Spinal cord (tissue), 10 donors: ENCODE results near the gene PI4KA. TPM values are rescaled to one million over a fixed set of nuclear protein-coding genes. Genes with fewer than 3 reads are reported as not detected.

Experiments used
- DNase-seq, 6 donors: peaks; one replicate each; pipeline versions ENCODE4 v3.0.0 to v3.0.0-alpha.2; 2013 to 2015; ENCODE audit warnings: low spot score in 6 of 6, low read depth in 4 of 6
- H3K27ac ChIP-seq: one replicate; pipeline ENCODE4 v1.5.1; 2013; ENCODE audit warnings: low read depth, low read length, control low read depth
- H3K27me3 ChIP-seq: one replicate; pipeline ENCODE4 v1.6.1; 2013; ENCODE audit warnings: low read length; ENCODE audit not compliant: control insufficient read depth, insufficient read depth
- H3K36me3 ChIP-seq: one replicate; pipeline ENCODE4 v1.6.1; 2013; ENCODE audit warnings: low read length; ENCODE audit not compliant: control insufficient read depth, insufficient read depth
- H3K4me1 ChIP-seq: one replicate; pipeline ENCODE4 v1.6.1; 2013; ENCODE audit warnings: low read length; ENCODE audit not compliant: control insufficient read depth, insufficient read depth
- H3K4me3 ChIP-seq: one replicate; pipeline ENCODE4 v1.5.1; 2013; ENCODE audit warnings: low read depth, low read length, control low read depth
- H3K9me3 ChIP-seq: one replicate; pipeline ENCODE4 v1.6.1; 2013; ENCODE audit warnings: low read length; ENCODE audit not compliant: control insufficient read depth, insufficient read depth
- WGBS: methylation state at CpG from one replicate; pipeline ENCODE4 v1.1.5; 2013; ENCODE audit warnings: missing lambda C conversion rate; ENCODE audit not compliant: insufficient coverage; 5-methylcytosine and 5-hydroxymethylcytosine counted together
- polyA plus RNA-seq, 2 donors: library from polyadenylated mRNA; unstranded; fragments of 120-200 nt; gene quantifications; one replicate each; pipeline ENCODE4 v1.2.1, GENCODE V29; 2013; ENCODE audit not compliant: insufficient read length in 2 of 2
- total RNA-seq, 2 donors: library from RNA; depleted of rRNA in 1 of 2; stranded (reverse); fragments of 120-200 nt in 1 of 2; fragments of >200 nt in 1 of 2; gene quantifications; one replicate each; pipeline versions ENCODE4 v1.2.3 to v1.2.4, GENCODE V29; 2013 to 2014
- donor health status: healthy.

Gene PI4KA
- total and polyA plus RNA-seq, 4 donors, result 57.6 to 136 (median 89.5) TPM

DNA sequence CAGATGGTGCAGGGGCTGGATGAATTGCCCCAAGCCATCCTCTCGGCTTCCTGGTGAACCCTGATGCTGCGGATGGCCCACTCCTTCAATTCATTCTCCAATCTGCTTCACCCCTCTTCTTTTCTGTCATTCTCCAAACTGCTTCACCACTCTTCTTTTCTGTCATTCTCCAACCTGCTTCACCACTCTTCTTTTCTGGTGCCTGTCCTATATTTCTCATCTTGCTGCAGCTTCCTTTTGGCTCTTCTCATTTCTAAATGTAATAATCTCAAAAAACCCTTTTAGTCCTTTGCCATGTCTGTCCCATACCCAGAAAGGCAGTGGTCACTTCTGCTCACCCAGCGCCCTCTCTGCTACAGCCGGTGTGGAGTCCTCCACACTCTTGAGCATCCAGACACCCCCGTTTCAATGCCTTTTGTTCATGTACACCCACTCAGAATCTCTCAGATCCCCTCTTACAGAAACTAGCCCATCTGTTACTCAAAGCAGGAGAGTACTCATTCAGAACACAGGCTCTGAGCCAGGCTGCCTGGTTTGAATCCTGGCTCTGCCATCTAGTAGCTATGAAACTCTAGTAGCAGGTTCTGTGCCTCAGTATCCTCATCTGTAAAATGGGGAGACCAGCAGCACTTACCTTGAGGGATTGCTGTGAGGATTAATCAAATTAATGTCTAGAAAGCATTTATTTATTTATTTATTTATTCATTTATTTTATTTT lies 69.8 kb downstream of the PI4KA start:
- H3K27ac ChIP-seq, result no peak overlapping the region
- H3K9me3 ChIP-seq, result no peaks in the 10 kb centered on the region
- DNase-seq, result no peak
- no peaks in the 10 kb centered on the region for H3K27me3 ChIP-seq
- 89% methylated on average over 5 of the region's 5 CpGs for WGBS
- peaks cover 5% of the 10 kb centered on the region for H3K4me1 ChIP-seq
- no peak overlapping the region for H3K4me3 ChIP-seq
- H3K36me3 ChIP-seq, result peaks cover 46% of the 10 kb centered on the region

DNA sequence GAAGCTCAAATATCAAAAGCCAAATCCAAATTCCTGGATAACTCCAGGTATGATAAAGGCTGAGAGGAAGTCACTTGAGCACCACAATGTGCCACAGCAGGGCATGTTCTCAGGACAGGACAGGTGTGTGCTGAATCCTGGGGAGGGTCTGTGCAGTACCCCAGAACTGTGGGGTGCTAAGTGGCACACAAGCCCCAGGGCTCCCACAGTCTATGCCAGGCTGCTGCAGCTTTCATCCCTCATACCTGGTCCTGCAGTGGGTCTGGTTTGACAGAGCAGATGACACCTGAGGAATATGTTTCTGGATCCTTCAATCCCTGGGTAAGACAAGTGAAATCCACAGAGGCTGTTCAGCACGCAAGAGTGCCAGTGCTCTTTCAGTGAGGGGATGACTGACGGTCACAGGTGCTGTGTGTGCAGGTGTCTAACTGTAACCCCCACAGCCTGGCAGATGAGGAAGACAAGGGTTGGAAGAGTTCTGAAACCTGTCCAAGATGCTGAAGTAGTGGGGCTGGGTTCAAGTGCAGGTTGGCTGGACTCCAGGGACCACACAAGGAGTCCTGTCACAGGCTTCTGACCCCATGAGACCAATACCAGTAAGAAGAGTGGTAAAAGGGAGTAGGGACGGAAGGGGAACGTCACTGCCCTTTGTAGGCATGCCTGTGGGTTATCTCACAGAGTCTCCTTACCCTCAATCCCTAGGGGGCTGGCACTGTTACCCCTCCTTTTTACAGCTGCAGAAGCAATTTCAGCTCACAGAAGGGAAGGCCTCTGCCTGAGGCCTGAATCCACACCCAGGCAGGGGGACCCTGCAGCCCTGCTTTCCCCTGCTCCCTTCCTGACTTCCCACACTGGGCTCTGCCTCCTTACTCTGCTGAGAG lies 70.6 kb downstream of the PI4KA start:
- no peak overlapping the region for H3K27ac ChIP-seq
- DNase-seq, result no peak
- H3K4me1 ChIP-seq, result peaks cover 5% of the 10 kb centered on the region
- no peaks in the 10 kb centered on the region for H3K9me3 ChIP-seq
- WGBS, result 93% methylated on average over 2 of the region's 4 CpGs
- H3K27me3 ChIP-seq, result no peaks in the 10 kb centered on the region
- peaks cover 51% of the 10 kb centered on the region for H3K36me3 ChIP-seq
- H3K4me3 ChIP-seq, result no peak overlapping the region

DNA sequence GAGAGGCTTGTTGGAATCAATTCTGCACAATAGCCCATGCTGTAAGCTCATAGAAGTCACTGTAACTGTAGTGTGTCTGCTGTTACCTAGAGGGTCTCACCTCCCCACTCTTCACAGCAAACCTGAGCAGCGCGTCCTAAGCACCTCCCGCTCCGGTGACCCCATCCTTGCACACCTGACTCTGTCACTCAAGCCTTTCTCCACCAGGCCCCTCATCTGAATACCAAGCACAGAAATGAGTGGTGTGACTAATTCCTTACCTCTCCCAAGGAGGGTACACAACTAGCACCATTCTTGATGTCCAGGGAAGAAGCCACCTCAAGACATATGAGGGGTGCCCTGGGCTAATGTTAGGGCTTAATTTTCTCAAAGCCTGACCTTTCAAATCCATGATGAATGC lies 71.4 kb downstream of the PI4KA start:
- no peaks in the 10 kb centered on the region for H3K27me3 ChIP-seq
- no peak for DNase-seq
- no peak overlapping the region for H3K4me3 ChIP-seq
- peaks cover 44% of the 10 kb centered on the region for H3K36me3 ChIP-seq
- WGBS, result 100% methylated on average over 4 of the region's 4 CpGs
- no peaks in the 10 kb centered on the region for H3K4me1 ChIP-seq
- H3K9me3 ChIP-seq, result no peaks in the 10 kb centered on the region
- no peak overlapping the region for H3K27ac ChIP-seq

DNA sequence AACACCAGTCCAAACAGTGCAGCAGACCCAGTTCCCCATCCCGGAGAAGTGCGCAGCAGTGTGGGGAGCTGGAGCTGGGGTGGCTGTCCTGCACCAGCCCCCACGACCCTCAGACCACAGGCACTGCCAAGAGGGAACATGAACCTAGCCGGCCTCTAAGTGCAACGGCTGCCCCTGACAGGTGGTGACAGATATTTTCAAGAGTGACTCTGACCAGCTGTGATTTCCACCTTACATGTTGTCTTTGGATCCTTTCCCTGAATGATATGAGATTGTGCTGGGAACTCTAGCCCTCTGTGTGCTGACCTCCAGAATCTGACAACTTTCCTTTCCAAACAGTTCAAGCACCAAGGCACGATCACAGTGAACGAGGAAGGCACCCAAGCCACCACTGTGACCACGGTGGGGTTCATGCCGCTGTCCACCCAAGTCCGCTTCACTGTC lies 72.1 kb downstream of the PI4KA start:
- H3K27ac ChIP-seq, result no peak overlapping the region
- no peaks in the 10 kb centered on the region for H3K4me1 ChIP-seq
- H3K36me3 ChIP-seq, result peaks cover 37% of the 10 kb centered on the region
- H3K4me3 ChIP-seq, result no peak overlapping the region
- H3K27me3 ChIP-seq, result no peaks in the 10 kb centered on the region
- 92% methylated on average over 8 of the region's 10 CpGs for WGBS
- no peaks in the 10 kb centered on the region for H3K9me3 ChIP-seq
- DNase-seq, result no peak

DNA sequence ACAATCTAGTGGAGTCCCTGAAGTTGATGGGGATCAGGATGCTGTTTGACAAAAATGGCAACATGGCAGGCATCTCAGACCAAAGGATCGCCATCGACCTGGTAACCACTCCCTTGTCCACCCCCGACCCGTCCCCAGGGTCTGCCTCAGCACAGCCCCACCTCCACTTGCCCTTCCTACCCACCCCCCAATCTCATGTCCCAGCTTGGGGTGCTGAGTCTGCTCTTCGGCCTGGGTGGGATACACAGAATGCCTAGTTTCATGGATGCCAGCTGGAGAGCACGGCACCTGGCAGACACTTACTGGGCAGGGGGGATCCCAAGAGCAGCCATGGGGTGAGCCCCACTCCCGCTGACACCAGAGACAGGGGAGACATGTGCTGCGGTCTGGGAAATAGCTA lies 72.6 kb downstream of the PI4KA start:
- no peak overlapping the region for H3K27ac ChIP-seq
- no peak for DNase-seq

DNA sequence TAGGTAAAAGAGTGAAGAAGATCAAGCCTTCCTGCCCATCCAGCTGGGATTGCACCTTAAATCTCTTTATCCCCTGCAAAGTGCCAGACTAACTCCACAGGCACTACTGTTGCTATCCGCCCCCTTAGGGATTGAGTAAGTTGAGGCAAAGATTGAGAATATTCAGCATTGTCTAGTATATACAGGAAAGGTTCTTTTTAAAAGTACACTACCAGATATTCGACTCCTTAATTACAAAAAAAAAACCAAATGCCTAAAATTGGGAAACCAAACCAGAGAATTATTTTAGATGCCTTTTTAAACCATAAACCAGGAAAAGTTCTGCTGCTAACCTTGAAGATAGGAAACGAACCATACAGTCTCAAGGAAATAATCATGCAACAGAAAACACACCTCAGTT lies 73.2 kb downstream of the PI4KA start:
- no CpG with 5 or more reads among the region's 3 CpGs for WGBS
- Histone ChIP-seq H3K4me1 (no peaks in the 10 kb centered on the region), H3K36me3 (peaks cover 32% of the 10 kb centered on the region), H3K27me3 (no peaks in the 10 kb centered on the region), H3K27ac (no peak overlapping the region), H3K4me3 (no peak overlapping the region), H3K9me3 (no peaks in the 10 kb centered on the region)
- no peak for DNase-seq

More for the DNA sequence above, 72.6 kb downstream of the PI4KA start:
- WGBS, result 92% methylated on average over 7 of the region's 8 CpGs
- Histone ChIP-seq H3K9me3 (no peaks in the 10 kb centered on the region), H3K27me3 (no peaks in the 10 kb centered on the region), H3K4me3 (no peak overlapping the region), H3K4me1 (no peaks in the 10 kb centered on the region), H3K36me3 (peaks cover 35% of the 10 kb centered on the region)

DNA sequence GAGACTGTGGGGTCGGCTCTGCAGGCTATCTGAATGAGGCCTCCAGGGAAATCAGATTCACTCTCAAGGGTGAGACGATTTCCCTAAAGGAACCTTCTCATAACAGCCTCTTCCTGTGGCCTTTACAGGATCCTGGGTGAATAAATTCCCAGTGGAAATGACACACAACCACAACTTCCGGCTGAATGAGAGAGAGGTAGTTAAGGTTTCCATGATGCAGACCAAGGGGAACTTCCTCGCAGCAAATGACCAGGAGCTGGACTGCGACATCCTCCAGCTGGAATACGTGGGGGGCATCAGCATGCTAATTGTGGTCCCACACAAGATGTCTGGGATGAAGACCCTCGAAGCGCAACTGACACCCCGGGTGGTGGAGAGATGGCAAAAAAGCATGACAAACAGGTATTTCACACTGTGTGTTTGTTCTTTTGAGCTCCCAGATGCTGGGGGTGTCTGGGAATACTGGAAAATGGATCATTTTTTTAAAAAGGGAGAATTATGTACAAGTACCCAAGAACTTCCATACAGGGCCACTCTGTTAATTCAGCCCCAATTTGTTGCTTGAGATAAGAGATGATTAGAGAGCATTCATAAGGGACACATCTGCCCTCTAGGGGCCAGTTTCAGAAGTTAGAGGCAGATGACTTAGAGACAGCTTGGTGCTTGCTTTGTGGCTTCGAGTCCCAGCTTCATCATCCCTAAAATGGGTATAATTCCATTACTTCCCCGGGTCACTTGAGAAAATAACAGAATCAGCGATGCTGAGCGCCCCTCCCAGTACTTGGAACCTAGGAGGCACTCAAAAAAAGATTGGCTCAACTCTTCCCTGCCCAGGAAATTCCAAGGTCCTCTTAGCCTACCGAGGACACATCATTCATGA lies 74.5 kb downstream of the PI4KA start:
- Histone ChIP-seq H3K9me3 (no peaks in the 10 kb centered on the region), H3K4me3 (no peak overlapping the region), H3K27me3 (no peaks in the 10 kb centered on the region), H3K36me3 (peaks cover 41% of the 10 kb centered on the region), H3K4me1 (no peaks in the 10 kb centered on the region), H3K27ac (no peak overlapping the region)
- 65% methylated on average over 9 of the region's 14 CpGs for WGBS
- DNase-seq, result peak in 3 of 6 donors; percentile 18 to 69 (median 63)

DNA sequence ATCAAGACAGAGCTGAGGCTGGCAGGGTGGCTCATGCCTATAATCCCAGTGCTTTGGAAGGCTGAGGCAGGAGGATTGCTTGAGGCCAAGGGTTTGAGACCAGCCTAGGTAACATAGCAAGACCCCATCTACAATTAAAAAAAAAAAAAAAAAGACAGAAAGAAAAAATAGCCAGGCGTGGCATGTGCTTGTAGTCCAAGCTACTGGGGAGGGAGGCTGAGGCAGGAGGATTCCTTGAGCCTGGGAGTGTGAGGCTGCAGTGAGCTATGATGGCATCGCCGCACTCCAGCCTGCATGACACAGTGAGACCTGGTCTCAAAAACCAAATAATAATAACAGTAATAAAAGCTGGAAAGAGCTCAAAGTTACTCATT lies 75.3 kb downstream of the PI4KA start:
- Histone ChIP-seq H3K4me3 (no peak overlapping the region), H3K27me3 (no peaks in the 10 kb centered on the region), H3K9me3 (no peaks in the 10 kb centered on the region), H3K4me1 (no peaks in the 10 kb centered on the region), H3K36me3 (peaks cover 38% of the 10 kb centered on the region), H3K27ac (no peak overlapping the region)
- no peak for DNase-seq
- no CpG with 5 or more reads among the region's 3 CpGs for WGBS

DNA sequence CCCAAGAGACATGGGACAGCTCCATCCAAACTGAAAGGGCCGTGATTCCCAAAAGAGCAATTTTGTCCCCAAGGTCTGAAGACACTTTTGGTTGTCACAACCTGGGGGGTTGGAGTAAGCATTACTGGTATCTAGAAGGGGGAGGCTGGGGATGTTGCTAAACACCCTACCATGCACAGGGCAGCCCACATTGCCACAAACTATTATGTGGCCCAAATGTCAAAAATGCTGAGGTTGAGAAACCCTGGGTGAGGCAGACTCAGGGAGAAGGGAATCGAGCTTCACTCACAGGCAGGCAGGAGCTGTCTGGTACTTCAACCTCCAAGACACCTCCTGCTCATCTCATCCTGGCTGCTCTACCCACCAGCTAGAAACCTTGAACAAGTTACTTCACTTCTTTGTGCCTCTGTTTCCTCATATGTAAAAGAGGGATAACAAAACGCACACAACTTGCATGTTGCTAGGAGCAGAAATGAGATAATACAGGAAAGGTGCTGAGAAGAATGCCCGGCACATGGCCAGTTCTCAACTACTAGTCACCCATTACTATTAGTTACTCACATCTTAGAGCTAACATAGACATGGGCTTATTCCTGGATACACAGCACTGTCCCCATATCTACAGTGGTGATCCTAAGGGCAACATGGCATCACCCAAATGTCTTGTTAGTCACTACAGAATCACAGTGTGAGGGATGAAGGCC lies 75.9 kb downstream of the PI4KA start:
- H3K27ac ChIP-seq, result no peak overlapping the region
- 83% methylated on average over 2 of the region's 4 CpGs for WGBS

More for the DNA sequence above, 75.9 kb downstream of the PI4KA start:
- no peak for DNase-seq
- H3K4me3 ChIP-seq, result no peak overlapping the region
- H3K36me3 ChIP-seq, result peaks cover 37% of the 10 kb centered on the region
- H3K27me3 ChIP-seq, result no peaks in the 10 kb centered on the region
- H3K9me3 ChIP-seq, result no peaks in the 10 kb centered on the region
- H3K4me1 ChIP-seq, result no peaks in the 10 kb centered on the region
